HCT116 (cell line): ENCODE measurements around the gene PHF14. TPM values are rescaled to one million over a fixed set of nuclear protein-coding genes. Genes with fewer than 3 reads are reported as not detected.

Experiments used
- ATAC-seq: fragments of 200-7000 bp; cut with Tn5 transposase; 2 replicates; pipeline ENCODE4 v1.9.1; 2020; ENCODE audit warnings: mild to moderate bottlenecking, moderate library complexity
- BruUV-seq: library from RNA; stranded (reverse); fragments of 400-500 nt; replicated peaks from 2 replicates; lab custom pipeline; 2021; lab: Mats Ljungman, UMichigan
- CTCF ChIA-PET: fragments of 300-600 bp; sonication (Branson Sonifier 250); formaldehyde crosslinking; loops from one replicate; lab custom pipeline; 2021; ENCODE audit warnings: antibody characterized with exemption; lab: Charles Lee
- POLR2A ChIA-PET: fragments of 300-600, 350-600 bp; sonication (Branson Sonifier 250); formaldehyde crosslinking; loops from one replicate; lab custom pipeline; 2021; ENCODE audit warnings: antibody characterized with exemption; lab: Charles Lee
- RAD21 ChIA-PET, 2 experiments: fragments of 300-600 bp; sonication (Branson Sonifier 250); formaldehyde crosslinking; loops; one replicate each; lab custom pipeline; 2023; ENCODE audit warnings: low total read pairs in 2 of 2; ENCODE audit not compliant: uncharacterized antibody in 2 of 2, unreplicated experiment in 2 of 2, low non-redundant PET in 1 of 2; lab: Charles Lee
- DNase-seq: peaks from one replicate; pipeline ENCODE4 v3.0.0-alpha.2; 2010; ENCODE audit warnings: low read depth, low spot score
- H2AFZ ChIP-seq: fragments of 200-600 bp; shearing (Covaris generic), sonication (generic); 2 replicates; pipeline ENCODE4 v1.6.1; 2017; ENCODE audit warnings: low read depth, mixed run types, mixed read lengths, antibody characterized with exemption, low read length; ENCODE audit not compliant: poor library complexity, severe bottlenecking
- H3K27ac ChIP-seq: 2 replicates; pipeline ENCODE4 v1.5.1; 2012; ENCODE audit warnings: low read depth, low read length
- H3K27me3 ChIP-seq: fragments of 200-600 bp; sonication (generic); 2 replicates; pipeline ENCODE4 v1.6.1; 2016; ENCODE audit warnings: mixed run types, low read length, mixed read lengths; ENCODE audit not compliant: insufficient read depth
- H3K36me3 ChIP-seq, 2 experiments: fragments of 200-500 bp in 1 of 2; fragments of 200-600 bp in 1 of 2; sonication (Bioruptor generic) in 1 of 2; sonication (generic) in 1 of 2; 2 replicates each; pipeline versions ENCODE4 v1.5.1 to v1.6.1; 2014 to 2016; ENCODE audit warnings: low read length in 2 of 2, inconsistent platforms in 1 of 2, mixed read lengths in 1 of 2, mixed run types in 1 of 2; ENCODE audit not compliant: insufficient read depth in 2 of 2, control insufficient read depth in 1 of 2
- H3K4me1 ChIP-seq, 2 experiments: fragments of 200-600 bp in 1 of 2; sonication (generic) in 1 of 2; 2 replicates each; pipeline versions ENCODE4 v1.5.1 to v1.6.1; 2012 to 2017; ENCODE audit warnings: low read length in 2 of 2, inconsistent platforms in 1 of 2, mild to moderate bottlenecking in 1 of 2, mixed read lengths in 1 of 2, mixed run types in 1 of 2, moderate library complexity in 1 of 2; ENCODE audit not compliant: insufficient read depth in 2 of 2, control insufficient read depth in 1 of 2
- H3K4me2 ChIP-seq: fragments of 200-600 bp; sonication (generic); 2 replicates; pipeline ENCODE4 v1.6.1; 2017; ENCODE audit warnings: mixed run types, low read length, mixed read lengths
- H3K4me3 ChIP-seq, 2 experiments: fragments of 200-600 bp in 1 of 2; sonication (generic) in 1 of 2; replicated peaks in 1 of 2; 2 replicates each; pipeline ENCODE4 v1.5.1; 2011 to 2016; ENCODE audit warnings: low read length in 2 of 2, control low read depth in 1 of 2, low read depth in 1 of 2, mild to moderate bottlenecking in 1 of 2, mixed read lengths in 1 of 2, mixed run types in 1 of 2
- H3K79me2 ChIP-seq: fragments of 200-600 bp; sonication (generic); 2 replicates; pipeline ENCODE4 v1.6.1; 2017; ENCODE audit warnings: mild to moderate bottlenecking, mixed run types, low read length, moderate library complexity, mixed read lengths; ENCODE audit not compliant: insufficient read depth
- H3K9ac ChIP-seq: fragments of 200-600 bp; sonication (generic); 2 replicates; pipeline ENCODE4 v1.6.1; 2016; ENCODE audit warnings: low read length, mixed read lengths
- H3K9me2 ChIP-seq: fragments of 200-600 bp; sonication (generic), shearing (Covaris generic); 2 replicates; pipeline ENCODE4 v1.6.1; 2017; ENCODE audit warnings: mixed run types, mild to moderate bottlenecking, moderate library complexity; ENCODE audit not compliant: insufficient read depth
- H3K9me3 ChIP-seq, 2 experiments: fragments of 200-500 bp in 1 of 2; fragments of 200-600 bp in 1 of 2; sonication (Bioruptor generic) in 1 of 2; sonication (generic) in 1 of 2; 2 replicates each; pipeline ENCODE4 v1.6.1; 2014 to 2017; ENCODE audit warnings: low read length in 2 of 2, mixed read lengths in 2 of 2, inconsistent platforms in 1 of 2, low read depth in 1 of 2, mild to moderate bottlenecking in 1 of 2, mixed run types in 1 of 2, moderate library complexity in 1 of 2; ENCODE audit not compliant: control insufficient read depth in 1 of 2, insufficient read depth in 1 of 2
- H4K20me1 ChIP-seq: fragments of 200-600 bp; sonication (generic), shearing (Covaris generic); 2 replicates; pipeline ENCODE4 v1.6.1; 2017; ENCODE audit warnings: mixed run types, mild to moderate bottlenecking, moderate library complexity; ENCODE audit not compliant: insufficient read depth
- JUND ChIP-seq: IDR thresholded peaks from 2 replicates; pipeline ENCODE4 v1.6.1; 2012
- POLR2AphosphoS5 ChIP-seq: IDR thresholded peaks from 2 replicates; pipeline ENCODE4 v1.6.1; 2011; ENCODE audit warnings: mild to moderate bottlenecking, low read depth, low read length, moderate library complexity
- RAD21 ChIP-seq: IDR thresholded peaks from 2 replicates; pipeline ENCODE4 v1.6.1; 2012; ENCODE audit warnings: low read depth, mild to moderate bottlenecking
- REST ChIP-seq: IDR thresholded peaks from 2 replicates; pipeline ENCODE4 v1.6.1; 2012; ENCODE audit warnings: low read depth
- SIN3A ChIP-seq: IDR thresholded peaks from 2 replicates; pipeline ENCODE4 v1.6.1; 2012; ENCODE audit warnings: low read depth
- ZNF274 ChIP-seq: fragments of 200-500 bp; sonication (Bioruptor generic); IDR thresholded peaks from 2 replicates; pipeline ENCODE4 v1.6.1; 2014; ENCODE audit warnings: mild to moderate bottlenecking, low read depth, low read length, inconsistent platforms
- intact Hi-C: fragments of 100-400 bp; cut with micrococcal nuclease; formaldehyde crosslinking; loops from 2 replicates; pipeline ENCODE4 v1.10.0; 2022
- total RNA-seq: library from RNA; stranded (reverse); gene quantifications from one replicate; pipeline ENCODE4 v1.2.1, GENCODE V29; 2021; ENCODE audit not compliant: unreplicated experiment
- TF ChIP-seq, protein P1 (sequence below), 3 experiments: fragments of 200-600 bp in 1 of 3; sonication (generic) in 1 of 3; IDR thresholded peaks in 2 of 3; conservative IDR thresholded peaks in 1 of 3; 2 replicates each; pipeline ENCODE4 v1.5.1; 2012 to 2017; ENCODE audit warnings: low read depth in 2 of 3, low read length in 2 of 3, antibody characterized with exemption in 1 of 3, borderline replicate concordance in 1 of 3, control low read depth in 1 of 3, mild to moderate bottlenecking in 1 of 3, mixed read lengths in 1 of 3, mixed run types in 1 of 3, moderate library complexity in 1 of 3; ENCODE audit not compliant: insufficient read depth in 1 of 3

PHF14 gene
- total RNA-seq, 1 experiment from 2014 or later = 13.8 TPM

DNA sequence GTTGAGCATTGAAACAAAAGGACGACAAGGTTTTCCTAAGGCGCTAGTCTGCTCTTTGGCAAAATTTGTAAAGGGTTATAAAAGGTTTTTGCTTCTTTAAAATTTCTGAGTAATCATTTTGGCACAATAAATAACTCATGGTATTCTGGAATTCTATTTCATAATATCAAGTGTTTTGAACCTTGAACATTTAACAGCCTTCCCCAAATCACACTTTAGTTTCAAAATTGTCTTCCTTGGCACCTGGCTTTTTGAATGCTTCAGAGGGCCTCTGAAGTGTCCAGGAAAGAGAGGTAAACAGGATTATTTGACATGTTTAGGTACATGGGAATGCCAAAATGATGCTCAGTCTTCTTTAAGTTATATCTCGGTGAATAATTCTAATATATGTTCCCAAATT lies 220.8 kb downstream of the PHF14 start:
- RAD21 ChIA-PET = no interaction called here
- Histone ChIP-seq H3K27me3 (no peaks in the 10 kb centered on the region), H3K9ac (no peak overlapping the region), H3K4me1 (no peaks in the 10 kb centered on the region), H3K4me2 (no peak overlapping the region), H3K36me3 (no peaks in the 10 kb centered on the region), H2AFZ (no peak overlapping the region), H4K20me1 (no peaks in the 10 kb centered on the region), H3K9me3 (no peaks in the 10 kb centered on the region), H3K27ac (no peak overlapping the region), H3K9me2 (no peaks in the 10 kb centered on the region), H3K4me3 (no peak overlapping the region), H3K79me2 (no peaks in the 10 kb centered on the region)
- CTCF ChIA-PET = no interaction called here
- TF ChIP-seq RAD21 (no peak), JUND (no peak), SIN3A (no peak), REST (no peak), POLR2AphosphoS5 (no peak), ZNF274 (no peak)
- TF ChIP-seq, protein P1, sequence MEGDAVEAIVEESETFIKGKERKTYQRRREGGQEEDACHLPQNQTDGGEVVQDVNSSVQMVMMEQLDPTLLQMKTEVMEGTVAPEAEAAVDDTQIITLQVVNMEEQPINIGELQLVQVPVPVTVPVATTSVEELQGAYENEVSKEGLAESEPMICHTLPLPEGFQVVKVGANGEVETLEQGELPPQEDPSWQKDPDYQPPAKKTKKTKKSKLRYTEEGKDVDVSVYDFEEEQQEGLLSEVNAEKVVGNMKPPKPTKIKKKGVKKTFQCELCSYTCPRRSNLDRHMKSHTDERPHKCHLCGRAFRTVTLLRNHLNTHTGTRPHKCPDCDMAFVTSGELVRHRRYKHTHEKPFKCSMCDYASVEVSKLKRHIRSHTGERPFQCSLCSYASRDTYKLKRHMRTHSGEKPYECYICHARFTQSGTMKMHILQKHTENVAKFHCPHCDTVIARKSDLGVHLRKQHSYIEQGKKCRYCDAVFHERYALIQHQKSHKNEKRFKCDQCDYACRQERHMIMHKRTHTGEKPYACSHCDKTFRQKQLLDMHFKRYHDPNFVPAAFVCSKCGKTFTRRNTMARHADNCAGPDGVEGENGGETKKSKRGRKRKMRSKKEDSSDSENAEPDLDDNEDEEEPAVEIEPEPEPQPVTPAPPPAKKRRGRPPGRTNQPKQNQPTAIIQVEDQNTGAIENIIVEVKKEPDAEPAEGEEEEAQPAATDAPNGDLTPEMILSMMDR (IDR thresholded peaks at IDR 0.05 in 2 of 3, conservative IDR thresholded peaks at IDR 0.05 in 1 of 3; ENCODE audit: borderline replicate concordance in 1 of 3, insufficient read depth in 1 of 3, low read depth in 2 of 3, low read length in 2 of 3) = no peak
- POLR2A ChIA-PET = no interaction called here
- DNase-seq (no peak), ATAC-seq (no peak)
- intact Hi-C loops = no loop called here
- no TSS peak for BruUV-seq
